Measurements from ENCODE around the gene LSM14B. TPM values are rescaled to one million over a fixed set of nuclear protein-coding genes. Genes with fewer than 3 reads are reported as not detected.
A peak's percentile ranks its signal among the peaks of the same experiment; 100 is the strongest.

The LSM14B gene
- total RNA-seq, 1 experiment from 2014 or later: 73.5 TPM

- TF ChIP-seq PRRX2 (CRISPR knock-in tag; IDR thresholded peaks at IDR 0.05) (0 out of 2 replicates have a peak, but pooled peaks have one; percentile 2), ARID4B (CRISPR knock-in tag; IDR thresholded peaks at IDR 0.05; ENCODE audit: borderline replicate concordance) (no peak)
- peaks cover 29% of the 10 kb centered on the region for H3K4me1 Mint-ChIP-seq
- H3K36me3 Mint-ChIP-seq: peaks cover 41% of the 10 kb centered on the region
- peak overlapping the region; percentile 94 for H3K27ac Mint-ChIP-seq
- DNase-seq (ENCODE audit: low spot score) (peak; percentile 38), ATAC-seq (no peak)
- peak overlapping the region; percentile 87 for H3K4me3 Mint-ChIP-seq
- POLR2A ChIA-PET: interaction anchor here (0.8 kb wide), 1 partner anchor 224 kb away, joined by 3 read pairs; no protein-coding TSS in a partner anchor
- H3K27me3 Mint-ChIP-seq (ENCODE audit: low read depth): no peaks in the 10 kb centered on the region
- CTCF ChIA-PET: interaction anchor here (0.8 to 3.8 kb wide), 7 partner anchors 10 to 131 kb away, joined by 3 to 27 read pairs (median 5); partner anchors contain the start of gene LSM14B
- no peaks in the 10 kb centered on the region for H3K9me3 Mint-ChIP-seq
Observed at GRCh38 chr20:62142252-62143080, 20.2 kb downstream of the LSM14B start.

GRCh38 chr20:62143081-62143956 lies 21.0 kb downstream of the LSM14B start, which contains the start of the genes PSMA7 and SS18L1:
PSMA7 (minus strand) TSS chr20:62143394; CDS start chr20:62143303, 91 bp downstream.
SS18L1 (plus strand) TSS chr20:62143769; CDS start chr20:62143821, 52 bp downstream.
- Mint-ChIP-seq H3K27ac (peak within 1 kb of the TSS; percentile 94), H3K9me3 (no peaks in the 10 kb centered on the region), H3K36me3 (peaks cover 32% of the 10 kb centered on the region), H3K4me1 (peaks cover 30% of the 10 kb centered on the region), H3K4me3 (peak within 1 kb of the TSS; percentile 87), H3K27me3 (ENCODE audit: low read depth) (no peaks in the 10 kb centered on the region)
- ChIA-PET POLR2A (interaction anchor here (0.8 kb wide), 1 partner anchor 223 kb away, joined by 3 read pairs; no protein-coding TSS in a partner anchor), CTCF (interaction anchor here (2.2 to 3.8 kb wide), 2 partner anchors 13 kb away, joined by 16 to 27 read pairs; no protein-coding TSS in a partner anchor)
- DNase-seq (ENCODE audit: low spot score): peak; percentile 76
- ATAC-seq: peak; percentile 77
- TF ChIP-seq CREM (CRISPR knock-in tag; IDR thresholded peaks at IDR 0.05): peak; percentile 80; the same call in 1 of the 2 replicates
- no peak; the same call in 1 of the 2 replicates for TF ChIP-seq MAX (CRISPR knock-in tag; IDR thresholded peaks at IDR 0.05)
- TF ChIP-seq SP1 (CRISPR knock-in tag; conservative IDR thresholded peaks at IDR 0.05): peak; percentile 94
- no peak for TF ChIP-seq ZSCAN18 (CRISPR knock-in tag; IDR thresholded peaks at IDR 0.05)
- no peak for TF ChIP-seq ZNF425 (CRISPR knock-in tag; conservative IDR thresholded peaks at IDR 0.05)
- peak; percentile 54; the same call in 1 of the 2 replicates for TF ChIP-seq USF2 (CRISPR knock-in tag; IDR thresholded peaks at IDR 0.05)
- peak; percentile 90 for TF ChIP-seq FOXP4 (CRISPR knock-in tag; IDR thresholded peaks at IDR 0.05)
- no peak for TF ChIP-seq E2F1 (CRISPR knock-in tag; IDR thresholded peaks at IDR 0.05)
- peak; percentile 30; the same call in 1 of the 2 replicates for TF ChIP-seq FOXP1 (CRISPR knock-in tag; IDR thresholded peaks at IDR 0.05; ENCODE audit: borderline replicate concordance)
- TF ChIP-seq NFE2L1 (CRISPR knock-in tag; IDR thresholded peaks at IDR 0.05): peak; percentile 79
- TF ChIP-seq CDX4 (CRISPR knock-in tag; IDR thresholded peaks at IDR 0.05; ENCODE audit: borderline replicate concordance): no peak
- peak; percentile 37; the same call in 1 of the 2 replicates for TF ChIP-seq NFYB (CRISPR knock-in tag; conservative IDR thresholded peaks at IDR 0.05; ENCODE audit: low read depth)
- no peak for TF ChIP-seq FOXJ3 (CRISPR knock-in tag; IDR thresholded peaks at IDR 0.05; ENCODE audit: borderline replicate concordance)
